ENCODE results near the gene TMEM151A.
"Not testable (repeated sequence)": the region's sequence is repeated elsewhere in the genome, so short reads cannot be mapped to it uniquely, and the experiment has no call there.

Gene TMEM151A

DNA sequence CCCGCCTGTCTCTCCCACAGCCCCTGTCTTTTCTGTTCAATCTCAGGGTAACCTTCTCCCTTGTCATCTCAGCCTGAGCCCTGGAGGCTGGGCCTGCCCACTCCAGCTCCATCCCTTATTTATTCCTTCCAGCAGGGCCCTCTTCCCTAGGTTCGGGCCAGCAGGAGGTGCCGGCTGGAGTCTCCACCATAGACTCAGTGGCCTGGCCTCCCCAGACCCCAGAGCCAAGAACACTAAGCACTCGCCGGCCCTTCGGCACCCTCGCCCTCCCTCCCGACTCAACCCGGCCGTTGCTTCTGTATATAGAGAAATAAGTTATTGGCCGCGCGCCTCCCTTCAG, 24.7 kb upstream of the TMEM151A start:
- DNase-seq (ENCODE audit: low read depth in 1 of 2, low spot score in 1 of 2), result no peak

DNA sequence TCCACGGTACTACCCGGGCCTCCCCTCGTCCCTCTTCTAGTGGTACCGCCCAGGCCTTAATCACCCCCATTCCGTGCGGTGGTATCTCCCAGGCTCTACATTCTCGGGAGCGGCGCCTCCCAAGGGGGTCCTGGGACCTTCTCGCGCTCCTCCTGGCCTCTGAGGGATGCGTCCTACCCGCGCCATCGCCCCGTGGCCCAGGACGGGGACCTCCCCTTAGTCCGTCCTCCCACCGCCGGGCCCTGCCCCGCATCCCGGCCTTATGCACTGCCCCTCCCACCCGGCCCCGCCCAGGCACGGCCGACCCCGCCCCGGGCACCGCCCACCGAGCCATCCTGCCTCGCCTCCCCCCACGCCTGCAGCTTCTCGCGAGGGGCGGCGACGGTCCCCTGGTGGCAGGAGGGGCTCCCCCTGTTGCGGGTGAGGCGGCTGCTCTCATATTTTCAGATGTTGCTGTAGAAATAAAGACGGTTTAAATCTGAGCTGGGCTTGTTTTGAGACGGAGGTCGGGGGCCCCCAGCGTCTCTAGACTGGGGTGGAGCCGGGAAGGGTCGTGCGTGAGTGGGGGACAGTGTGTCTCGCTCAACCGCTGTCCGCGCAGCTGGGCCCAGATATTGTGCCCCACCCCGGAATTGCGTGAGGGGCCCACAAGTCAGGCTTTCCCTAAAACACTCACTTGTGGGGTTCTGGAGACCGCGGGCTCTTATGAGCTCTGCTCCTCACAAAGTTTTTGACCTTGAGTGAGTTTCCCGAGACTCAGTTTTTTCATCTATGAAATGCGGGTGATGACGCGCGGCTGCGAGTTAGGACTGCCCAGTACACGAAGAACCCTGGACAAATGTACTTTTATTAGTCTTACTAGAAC, 24.1 kb upstream of the TMEM151A start:
- DNase-seq (ENCODE audit: low read depth in 1 of 2, low spot score in 1 of 2), result peak; percentile 74 to 76

DNA sequence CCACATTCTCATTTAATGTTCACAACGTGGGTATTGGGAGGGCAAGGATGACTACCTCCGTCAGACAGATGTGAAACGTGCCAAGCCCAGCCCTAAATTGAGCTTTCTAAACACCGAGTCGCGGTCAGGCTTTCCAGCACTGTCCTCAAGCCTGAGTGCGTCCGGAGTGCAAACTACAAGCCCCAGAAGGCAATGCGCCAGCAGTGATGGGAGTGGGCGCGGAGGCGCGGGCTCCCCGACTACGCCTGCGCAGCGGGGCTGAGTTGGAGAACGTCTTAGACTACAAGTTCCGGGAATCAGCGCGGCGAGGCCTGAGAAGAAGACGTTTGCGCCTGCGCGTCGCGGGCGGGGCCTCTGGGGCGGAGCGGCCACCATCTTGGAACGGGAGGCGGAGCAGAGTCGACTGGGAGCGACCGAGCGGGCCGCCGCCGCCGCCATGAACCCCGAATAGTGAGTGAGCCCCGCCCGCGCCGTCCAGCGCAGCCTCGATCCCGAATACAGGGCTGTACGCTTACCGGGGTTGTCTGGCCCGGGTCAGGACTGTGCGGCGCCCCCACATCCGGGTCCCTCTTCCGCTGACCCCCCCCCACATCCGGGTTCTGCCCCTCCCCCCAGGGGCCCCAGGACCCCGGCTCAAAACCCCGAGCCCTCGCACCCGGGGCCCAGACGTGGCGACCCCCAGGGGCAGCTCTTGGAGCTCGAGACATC, 23.3 kb upstream of the TMEM151A start, which contains the start of gene RAB1B:
TSS of gene RAB1B (plus strand) at position 396 of the 708 bp plus-strand sequence. CDS start at position 437, 41 bp downstream.
- DNase-seq (ENCODE audit: low read depth in 1 of 2, low spot score in 1 of 2), result peak; percentile 99 to 100

DNA sequence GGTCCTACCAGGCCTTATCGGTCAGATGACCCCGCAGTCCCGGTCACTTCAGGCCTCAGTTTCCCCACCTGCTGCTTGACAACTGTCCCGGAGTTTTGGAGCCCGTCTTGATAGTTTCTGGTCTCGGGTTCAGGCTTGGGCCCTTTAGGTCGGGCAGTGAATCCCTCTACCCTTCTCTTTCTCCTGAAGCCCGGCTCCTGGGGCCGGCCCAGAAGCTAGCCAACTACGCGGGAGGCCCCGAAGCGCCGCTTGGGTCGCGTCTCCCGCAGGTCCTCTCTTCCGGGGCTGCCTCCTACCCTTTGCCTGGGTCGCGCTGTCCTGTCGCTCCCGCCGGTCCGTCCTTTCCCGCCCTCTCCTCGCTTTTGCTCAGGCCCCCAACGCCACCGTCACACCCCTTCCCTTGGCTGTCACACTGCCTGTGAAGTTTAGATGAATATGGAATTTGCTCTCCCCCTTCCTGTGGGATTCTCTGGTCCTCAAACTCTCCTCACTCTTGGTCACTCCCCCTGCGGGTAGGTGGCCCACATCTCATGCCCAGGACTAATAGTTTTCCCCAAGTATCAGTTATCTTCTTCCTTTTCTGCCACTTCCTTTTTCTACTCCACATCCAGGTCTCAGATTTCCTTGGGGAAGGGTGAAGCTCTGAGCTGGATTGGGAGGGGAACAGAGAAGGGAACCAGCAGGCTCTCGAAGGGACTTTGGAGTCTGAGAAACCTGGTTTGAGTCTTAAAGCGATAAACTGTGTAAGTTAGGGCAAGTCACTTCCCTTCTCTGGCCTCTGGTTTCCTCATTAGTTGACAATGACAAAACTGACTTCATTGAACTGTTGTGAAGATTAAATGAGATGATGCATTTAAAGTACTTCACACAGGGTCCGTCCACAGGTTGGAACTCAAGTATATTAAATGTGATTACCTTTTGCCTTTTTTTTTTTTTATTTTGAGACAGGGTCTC, 22.5 kb upstream of the TMEM151A start:
- no peak for DNase-seq (ENCODE audit: low read depth in 1 of 2, low spot score in 1 of 2)

DNA sequence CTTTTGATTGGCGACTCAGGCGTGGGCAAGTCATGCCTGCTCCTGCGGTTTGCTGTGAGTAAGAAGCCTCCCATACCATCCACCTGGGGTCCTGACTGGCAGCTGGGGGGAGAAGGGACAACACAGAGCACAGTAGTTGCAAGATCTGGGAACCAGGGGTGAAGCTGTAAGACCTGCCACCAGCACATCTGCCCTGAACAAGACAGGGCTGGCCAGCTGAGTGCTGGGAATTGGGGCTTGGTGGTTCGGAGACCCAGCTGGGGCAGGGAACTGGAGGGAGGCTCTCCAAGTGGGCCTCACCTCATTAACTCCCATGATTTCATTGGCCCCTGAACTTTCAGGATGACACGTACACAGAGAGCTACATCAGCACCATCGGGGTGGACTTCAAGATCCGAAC, 19.9 kb upstream of the TMEM151A start:
- DNase-seq (ENCODE audit: low read depth in 1 of 2, low spot score in 1 of 2), result no peak

DNA sequence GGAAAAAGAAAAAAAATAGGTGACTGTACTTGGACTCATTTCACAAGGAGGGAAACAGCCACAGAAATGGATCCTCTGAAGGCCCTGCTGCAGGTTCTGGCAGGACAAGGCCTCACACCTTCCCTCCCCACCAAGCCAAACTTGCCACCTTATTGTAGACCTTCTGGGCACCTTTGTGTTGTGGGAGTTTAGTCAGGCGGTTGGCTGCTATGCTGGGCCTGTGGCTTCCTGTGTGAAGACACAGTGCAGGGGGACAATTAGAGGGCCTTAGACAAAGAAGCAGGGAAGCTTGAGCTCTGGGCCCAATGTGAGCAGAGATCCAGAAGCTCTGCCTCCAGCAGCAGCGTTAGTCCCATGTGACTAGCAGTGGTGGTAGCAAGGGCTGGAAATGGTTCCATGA, 19.1 kb upstream of the TMEM151A start:
- no peak for DNase-seq (ENCODE audit: low read depth in 1 of 2, low spot score in 1 of 2)

DNA sequence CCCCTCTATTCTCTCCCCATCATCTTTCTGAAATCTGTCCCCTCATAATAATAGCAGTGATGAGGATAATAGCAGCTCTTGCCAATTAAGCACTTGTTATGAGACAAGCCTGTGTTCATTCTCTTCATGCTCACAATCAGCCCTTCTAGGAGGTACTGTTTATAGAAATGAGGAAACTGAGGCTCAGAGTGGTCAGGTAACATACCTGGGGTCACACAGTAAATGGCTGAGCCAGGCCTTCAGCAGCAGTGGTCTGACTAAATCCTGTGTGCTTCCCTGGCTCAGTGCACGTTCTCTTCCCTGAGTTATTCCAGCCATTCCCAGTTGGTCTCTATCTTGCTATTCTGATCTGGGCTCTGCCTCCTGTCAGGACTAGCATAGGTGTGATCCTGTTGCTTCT, 17.5 kb upstream of the TMEM151A start:
- DNase-seq (ENCODE audit: low read depth in 1 of 2, low spot score in 1 of 2), result no peak

DNA sequence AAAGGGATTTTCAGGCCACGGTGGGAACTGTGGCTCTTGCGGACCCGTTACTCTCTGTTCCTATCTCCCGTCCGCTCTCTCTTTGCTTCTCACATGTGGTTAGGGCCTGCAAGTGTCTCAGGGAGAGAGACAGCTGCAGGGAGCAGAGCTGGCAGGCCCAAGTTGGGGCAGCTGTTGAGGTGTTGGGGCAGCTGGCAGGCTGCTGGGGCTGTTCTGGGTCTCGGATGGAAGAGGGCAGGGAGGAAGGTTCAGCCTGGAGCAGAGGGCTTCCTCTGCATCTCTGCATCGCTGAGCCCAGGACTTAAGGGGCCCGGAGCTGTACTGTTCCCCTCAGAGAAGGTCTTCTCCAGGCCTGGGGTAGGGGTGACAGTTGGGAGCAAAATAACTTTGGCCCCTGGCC, 16.3 kb upstream of the TMEM151A start:
- DNase-seq (ENCODE audit: low read depth in 1 of 2, low spot score in 1 of 2), result no peak

DNA sequence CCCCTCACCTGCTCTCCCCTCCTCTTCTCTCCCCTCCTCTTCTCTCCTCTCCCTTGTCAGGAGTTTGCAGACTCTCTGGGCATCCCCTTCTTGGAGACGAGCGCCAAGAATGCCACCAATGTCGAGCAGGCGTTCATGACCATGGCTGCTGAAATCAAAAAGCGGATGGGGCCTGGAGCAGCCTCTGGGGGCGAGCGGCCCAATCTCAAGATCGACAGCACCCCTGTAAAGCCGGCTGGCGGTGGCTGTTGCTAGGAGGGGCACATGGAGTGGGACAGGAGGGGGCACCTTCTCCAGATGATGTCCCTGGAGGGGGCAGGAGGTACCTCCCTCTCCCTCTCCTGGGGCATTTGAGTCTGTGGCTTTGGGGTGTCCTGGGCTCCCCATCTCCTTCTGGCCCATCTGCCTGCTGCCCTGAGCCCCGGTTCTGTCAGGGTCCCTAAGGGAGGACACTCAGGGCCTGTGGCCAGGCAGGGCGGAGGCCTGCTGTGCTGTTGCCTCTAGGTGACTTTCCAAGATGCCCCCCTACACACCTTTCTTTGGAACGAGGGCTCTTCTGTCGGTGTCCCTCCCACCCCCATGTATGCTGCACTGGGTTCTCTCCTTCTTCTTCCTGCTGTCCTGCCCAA, 15.6 kb upstream of the TMEM151A start:
- DNase-seq (ENCODE audit: low read depth in 1 of 2, low spot score in 1 of 2), result no peak

DNA sequence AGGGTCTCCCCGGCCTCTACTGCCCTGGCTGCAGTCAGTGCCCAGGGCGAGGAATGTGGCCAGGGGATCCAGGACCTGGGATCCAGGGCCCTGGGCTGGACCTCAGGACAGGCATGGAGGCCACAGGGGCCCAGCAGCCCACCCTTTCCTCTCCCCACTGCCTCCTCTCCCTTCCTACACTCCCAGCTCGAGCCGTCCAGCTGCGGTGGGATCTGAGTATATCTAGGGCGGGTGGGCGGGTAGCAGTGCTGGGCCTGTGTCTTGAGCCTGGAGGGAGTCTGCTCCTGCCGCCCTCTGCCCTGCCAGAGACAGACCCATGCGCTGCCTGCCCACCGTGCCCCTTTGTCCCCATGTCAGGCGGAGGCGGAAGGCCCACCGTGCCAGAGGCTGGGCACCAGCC, 15.1 kb upstream of the TMEM151A start:
- DNase-seq (ENCODE audit: low read depth in 1 of 2, low spot score in 1 of 2), result not testable (repeated sequence)

DNA sequence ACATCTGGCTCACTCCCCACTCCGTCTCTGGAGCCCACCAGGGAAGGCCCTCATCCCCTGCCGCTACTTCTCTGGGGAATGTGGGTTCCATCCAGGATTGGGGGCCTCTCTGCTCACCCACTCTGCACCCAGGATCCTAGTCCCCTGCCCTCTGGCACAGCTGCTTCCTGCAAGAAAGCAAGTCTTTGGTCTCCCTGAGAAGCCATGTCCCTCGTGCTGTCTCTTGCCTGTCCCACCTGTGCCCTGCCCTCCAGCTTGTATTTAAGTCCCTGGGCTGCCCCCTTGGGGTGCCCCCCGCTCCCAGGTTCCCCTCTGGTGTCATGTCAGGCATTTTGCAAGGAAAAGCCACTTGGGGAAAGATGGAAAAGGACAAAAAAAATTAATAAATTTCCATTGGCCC, 14.6 kb upstream of the TMEM151A start:
- not testable (repeated sequence) for DNase-seq (ENCODE audit: low read depth in 1 of 2, low spot score in 1 of 2)

DNA sequence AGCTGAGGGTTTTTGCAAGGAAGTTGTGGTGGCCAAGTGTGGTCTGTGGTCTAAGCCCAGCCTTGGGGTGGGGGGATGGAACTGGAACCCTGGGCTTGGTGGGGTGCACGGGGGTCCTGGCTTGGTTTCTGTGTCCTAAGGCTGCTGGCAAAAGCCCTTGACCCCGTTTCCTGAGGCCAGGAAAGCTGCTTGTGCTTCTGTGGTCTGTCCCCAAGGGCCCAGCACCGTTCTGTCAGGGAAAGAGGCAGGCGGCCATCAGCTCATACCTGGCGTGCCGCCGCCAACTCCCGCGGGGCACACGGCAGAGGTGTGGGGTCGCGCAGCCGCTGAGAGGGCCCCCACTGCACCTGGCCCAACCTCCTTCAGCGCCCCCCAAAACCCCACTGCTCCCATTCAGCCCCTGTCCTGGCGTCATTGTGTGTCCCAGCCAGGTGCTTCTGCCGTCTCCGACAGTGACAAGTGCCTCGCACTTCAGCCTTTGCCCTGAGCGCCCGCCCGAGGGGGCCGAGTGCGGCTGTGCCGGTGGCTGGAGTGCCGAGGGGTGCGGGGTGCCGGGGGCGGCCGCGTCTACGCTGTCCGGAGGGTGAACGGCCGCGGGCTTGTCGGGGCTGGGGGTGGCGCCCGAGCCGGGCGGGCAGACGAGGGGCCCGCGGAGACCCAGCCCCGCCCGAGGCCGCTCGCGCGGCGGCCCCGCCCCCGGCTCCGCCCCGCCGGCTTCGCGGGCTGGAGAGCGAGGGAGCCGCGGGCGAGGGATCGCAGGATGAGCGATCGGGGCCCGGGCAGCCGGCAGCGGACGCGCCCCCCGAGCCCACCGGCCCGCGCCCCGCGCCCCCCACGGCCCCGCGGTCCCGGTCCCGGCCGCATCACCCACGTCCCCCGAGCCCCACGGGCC, 14.0 kb upstream of the TMEM151A start, which contains the start of gene CNIH2:
TSS of gene CNIH2 (plus strand) at position 705 of the 892 bp plus-strand sequence. CDS start 282 bp downstream, outside the sequence.
- no peak for DNase-seq (ENCODE audit: low read depth in 1 of 2, low spot score in 1 of 2)

DNA sequence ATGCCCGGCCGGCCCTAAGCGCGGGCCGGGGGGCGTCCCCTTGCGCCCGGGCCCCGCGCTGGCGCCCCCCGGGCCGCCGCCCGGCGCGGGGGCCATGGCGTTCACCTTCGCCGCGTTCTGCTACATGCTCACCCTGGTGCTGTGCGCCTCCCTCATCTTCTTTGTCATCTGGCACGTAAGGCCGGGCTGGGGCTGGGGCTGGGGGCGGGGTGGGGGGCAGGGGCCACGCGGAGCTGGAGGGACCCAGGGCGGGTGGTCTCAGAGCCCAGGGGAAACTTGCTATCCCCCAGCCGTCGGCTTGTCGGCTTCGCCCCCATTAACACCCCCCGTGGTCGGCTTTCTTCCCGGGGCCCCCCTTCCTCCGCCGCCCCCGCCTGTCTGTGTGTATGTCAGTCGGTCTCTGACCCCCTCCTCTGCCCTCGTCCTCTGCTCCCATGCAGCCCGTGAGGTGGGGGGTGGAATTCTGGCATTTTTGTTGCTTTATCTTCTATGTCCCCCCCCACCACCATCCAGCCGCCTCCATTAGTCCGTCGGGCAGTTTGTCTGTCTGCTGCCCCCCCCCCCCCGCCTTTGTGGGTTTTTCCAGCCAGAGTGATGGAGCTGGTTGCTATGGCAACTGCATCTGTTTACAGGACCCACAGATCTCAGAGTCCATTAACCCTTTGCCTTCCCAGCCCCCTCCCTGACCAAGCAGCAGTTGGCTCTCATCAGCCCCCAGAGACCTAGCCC, 13.2 kb upstream of the TMEM151A start:
- no peak for DNase-seq (ENCODE audit: low read depth in 1 of 2, low spot score in 1 of 2)

DNA sequence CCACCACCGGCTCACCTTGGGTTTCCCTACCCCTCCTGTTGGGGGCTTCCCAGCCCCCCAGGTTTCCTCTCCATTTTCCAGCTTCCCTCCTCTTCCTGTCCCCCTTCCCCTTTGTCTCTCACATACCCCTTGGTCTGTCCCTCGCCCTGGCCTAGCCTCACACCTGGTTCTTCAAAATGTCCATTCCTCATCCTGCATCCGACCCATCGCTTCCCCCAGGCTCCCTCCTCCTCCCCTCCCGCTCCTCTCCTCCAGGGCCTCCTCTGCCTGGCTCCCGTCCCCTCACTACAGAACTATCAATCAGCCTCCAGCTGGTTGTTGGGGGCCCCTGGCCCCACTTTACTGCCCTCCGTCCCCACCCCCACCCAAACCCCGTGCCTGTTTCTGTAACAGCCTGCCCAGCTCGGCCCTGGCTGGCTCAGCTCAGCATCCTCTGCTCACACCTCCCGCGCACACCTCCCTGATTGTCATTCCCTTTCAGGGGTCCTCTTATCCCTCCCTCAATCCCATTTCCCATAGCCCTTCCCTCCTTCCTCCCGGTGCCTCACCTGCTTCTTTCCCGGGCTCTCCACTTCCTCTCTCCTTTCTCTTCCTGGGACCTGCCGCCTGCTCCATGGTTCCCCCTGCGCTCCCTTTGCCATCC, 12.5 kb upstream of the TMEM151A start:
- DNase-seq (ENCODE audit: low read depth in 1 of 2, low spot score in 1 of 2), result no peak

DNA sequence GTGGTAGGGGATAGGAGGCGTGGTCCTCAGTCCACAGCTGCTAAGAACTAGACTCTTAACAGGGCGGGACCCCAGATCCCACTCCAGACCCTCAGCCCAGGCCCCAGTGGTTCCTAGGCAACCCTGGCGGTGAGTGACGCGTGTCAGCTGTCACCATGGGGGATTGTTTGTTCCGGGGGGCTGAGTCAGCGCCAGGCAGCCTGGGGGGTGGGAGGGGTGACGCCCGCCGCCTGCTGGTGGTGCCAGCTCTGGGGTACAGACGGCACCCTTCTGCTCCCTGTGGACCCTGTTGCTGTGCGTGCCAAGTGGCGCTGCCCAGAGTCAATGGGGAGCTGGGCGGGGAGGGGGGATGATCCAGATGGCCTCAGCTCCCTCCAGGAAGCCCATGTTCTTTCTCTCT, 11.3 kb upstream of the TMEM151A start:
- no peak for DNase-seq (ENCODE audit: low read depth in 1 of 2, low spot score in 1 of 2)

DNA sequence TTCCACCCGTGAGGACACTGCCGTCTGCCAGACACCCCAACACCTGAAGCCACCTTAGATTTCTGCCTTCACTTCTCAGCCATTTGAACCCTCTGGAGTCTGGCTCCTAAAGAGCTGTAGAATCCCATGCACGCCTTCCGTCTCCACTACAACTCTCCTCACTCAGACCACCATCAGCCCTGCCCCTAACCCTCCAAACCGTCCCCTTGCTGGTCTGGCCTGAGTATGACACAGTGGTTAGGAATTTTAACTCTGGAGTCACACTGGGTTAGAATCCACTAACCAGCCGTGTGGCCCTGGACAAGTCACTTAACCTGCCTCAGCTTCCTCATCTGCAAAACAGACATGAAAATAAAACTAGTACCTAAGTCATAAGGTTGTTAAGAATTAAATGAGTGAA, 10.7 kb upstream of the TMEM151A start:
- no peak for DNase-seq (ENCODE audit: low read depth in 1 of 2, low spot score in 1 of 2)

DNA sequence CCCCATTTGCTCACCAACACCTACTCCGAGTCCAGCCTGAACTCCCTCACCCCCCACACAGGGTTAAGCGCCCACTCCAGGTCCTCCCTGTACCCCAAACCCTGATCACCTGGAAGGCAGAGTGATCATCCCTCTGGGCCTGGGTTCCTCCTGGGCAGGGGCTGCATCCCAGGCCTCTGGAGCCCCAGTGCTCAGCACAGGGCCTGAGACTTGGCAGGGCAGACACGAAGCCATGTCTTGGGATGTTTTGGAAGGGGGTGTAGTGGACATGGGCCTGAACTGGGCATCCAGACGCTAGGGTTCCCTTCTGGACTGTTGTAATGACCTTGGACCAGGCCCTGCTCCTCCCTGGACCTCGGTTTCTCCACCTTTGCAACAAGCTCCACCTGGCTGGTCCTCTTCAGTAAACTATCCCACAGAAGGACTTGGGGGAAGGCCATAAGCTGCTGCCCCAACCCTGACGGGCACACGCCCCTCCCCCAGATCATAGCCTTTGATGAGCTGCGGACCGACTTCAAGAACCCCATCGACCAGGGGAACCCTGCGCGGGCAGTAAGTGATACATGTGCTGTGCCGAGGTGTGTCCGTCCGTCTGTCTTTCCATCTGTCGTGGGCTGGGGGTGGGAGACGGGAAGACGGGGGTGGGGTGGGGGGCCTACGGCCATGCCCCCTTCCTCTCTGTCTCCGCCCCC, 9.8 kb upstream of the TMEM151A start:
- no peak for DNase-seq (ENCODE audit: low read depth in 1 of 2, low spot score in 1 of 2)

Measured in activated CD4-positive, alpha-beta T cell treated with anti-CD3 and anti-CD28 coated beads, Interleukin-2, amount 50 U/mL, for 24 hours (primary cell).